NCI-H345 treated with DMSO at 0.1 percent for 48 hours (cell line): ENCODE data around the gene ITGB8.
A peak's percentile ranks its signal among the peaks of the same experiment; 100 is the strongest.

Experiments used
- DNase-seq: peaks from one replicate; lab custom pipeline; 2025; ENCODE audit not compliant: unreplicated experiment; lab: John Stamatoyannopoulos, UW

ITGB8 gene

DNA sequence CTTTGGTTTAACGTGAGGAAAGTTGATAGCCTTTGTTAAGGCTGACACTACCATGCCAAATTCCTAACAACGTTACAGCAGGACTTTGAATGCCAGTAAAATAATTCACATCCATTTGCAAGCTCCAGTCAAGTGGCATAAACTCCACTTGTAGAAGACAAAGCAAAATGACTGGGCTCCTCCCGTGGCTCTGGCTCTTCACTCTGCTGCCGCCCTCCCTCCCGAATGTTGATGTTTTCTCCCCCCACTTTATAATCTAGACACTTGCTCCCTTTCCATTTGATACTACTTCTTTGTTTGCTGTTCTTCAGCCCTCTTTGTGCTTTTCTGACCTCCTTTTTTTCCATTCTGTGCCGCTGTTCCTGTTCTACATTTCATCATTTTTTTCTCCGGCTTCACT is 22.8 kb upstream of the ITGB8 start:
- peak; percentile 81 for DNase-seq

DNA sequence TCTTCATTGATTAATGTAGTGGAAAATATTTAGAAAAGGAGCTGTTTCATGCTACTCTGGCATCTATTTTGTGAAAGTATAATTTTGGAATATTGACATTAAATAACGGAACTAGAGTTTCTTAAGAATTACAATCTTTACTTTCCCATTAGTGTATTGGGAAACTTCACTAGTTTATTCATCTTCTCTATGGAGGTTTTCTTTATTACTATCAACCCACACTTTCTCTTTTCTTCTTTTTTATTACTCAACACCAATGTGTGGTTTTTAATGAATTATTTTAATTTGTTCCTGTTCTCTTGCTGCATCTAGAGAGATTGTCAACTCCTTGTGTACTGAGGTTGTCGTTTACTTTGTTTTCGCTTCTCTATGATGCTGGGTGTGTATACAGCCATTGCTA is 20.4 kb upstream of the ITGB8 start:
- DNase-seq, result no peak

DNA sequence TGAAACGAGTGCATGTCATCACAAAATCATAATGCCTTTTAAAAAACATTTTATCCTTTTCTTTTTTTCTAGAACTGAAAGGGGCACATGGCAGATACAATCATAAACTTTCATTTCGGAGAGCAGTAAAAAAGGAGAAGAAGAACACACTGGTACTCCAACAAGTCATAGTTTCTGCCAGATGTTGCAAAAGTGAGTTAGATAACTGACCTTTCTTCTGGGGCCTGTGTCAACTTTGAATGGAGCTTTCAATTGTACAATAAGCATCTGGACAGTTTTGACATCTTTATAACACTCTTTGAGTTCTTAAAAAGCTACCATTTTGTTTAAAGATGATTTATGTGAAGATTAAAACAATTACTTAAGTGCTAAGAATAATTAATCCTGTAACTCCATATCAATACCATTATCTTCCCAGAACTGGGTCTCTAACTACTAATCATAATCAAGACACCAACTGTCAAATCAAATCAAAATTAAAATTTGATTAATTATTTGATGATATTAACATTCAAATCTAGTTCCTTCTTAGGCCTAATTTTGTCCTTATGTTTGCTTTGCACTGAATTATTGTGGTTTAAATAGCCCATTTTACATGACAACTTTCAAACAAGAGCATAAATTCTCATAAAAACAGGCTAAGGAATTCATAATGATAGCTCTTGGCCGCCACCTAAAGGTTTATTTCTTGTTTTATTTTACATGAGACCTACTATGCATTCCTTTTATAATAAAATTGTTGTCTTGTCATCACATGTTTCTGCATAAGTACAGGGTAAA is 19.5 kb upstream of the ITGB8 start:
- peak; percentile 46 for DNase-seq

DNA sequence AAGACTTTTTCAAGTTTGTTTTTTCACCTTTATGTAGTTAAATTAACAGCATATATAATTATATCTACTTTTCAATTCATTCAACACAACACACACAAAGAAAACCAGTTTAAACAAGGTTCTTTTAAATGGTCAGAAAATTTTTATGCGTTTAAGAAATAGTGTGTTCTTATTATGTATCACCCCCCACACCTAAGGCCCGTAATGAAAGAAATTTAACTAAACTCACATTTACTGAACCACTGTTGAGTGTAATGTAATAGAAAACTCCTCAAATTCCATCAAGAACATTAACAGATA is 19.0 kb upstream of the ITGB8 start:
- no peak for DNase-seq

DNA sequence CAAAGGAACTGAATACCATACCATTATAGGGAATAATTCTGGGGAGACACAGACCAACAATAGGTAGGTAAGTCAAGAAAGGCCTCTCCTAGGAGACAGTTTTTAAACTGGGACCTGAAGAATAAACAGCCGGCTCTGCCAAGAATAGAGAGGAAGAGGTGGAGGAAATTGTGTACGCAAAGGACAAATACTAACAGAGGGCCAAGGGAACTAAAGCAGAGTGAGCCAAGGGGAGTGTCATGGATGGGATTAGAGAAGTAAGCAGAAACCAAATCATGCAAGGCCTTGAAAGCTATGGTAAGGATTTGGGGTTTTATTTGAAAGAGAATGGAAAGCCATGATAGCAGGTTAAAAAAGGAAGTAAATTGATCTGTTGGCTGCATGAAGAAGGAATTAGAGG is 18.1 kb upstream of the ITGB8 start:
- no peak for DNase-seq

DNA sequence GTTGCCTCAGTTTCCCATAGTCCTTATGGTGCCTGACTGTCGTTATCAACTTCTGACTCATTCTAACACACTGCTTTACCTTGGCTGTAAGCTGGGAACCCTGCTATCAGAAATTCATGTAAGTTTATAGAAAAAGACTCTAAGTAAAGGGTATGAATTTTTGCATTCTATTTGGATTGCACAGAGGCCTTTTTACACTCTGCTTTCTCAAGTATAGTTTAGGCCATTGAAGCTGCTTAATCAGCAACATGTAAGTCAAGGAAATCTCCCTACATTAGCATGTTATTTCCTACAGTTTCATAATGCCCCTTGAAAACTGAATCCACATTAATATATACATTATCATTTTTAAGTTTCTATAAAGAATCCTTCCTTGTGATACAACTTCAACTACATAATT is 17.1 kb upstream of the ITGB8 start:
- no peak for DNase-seq

DNA sequence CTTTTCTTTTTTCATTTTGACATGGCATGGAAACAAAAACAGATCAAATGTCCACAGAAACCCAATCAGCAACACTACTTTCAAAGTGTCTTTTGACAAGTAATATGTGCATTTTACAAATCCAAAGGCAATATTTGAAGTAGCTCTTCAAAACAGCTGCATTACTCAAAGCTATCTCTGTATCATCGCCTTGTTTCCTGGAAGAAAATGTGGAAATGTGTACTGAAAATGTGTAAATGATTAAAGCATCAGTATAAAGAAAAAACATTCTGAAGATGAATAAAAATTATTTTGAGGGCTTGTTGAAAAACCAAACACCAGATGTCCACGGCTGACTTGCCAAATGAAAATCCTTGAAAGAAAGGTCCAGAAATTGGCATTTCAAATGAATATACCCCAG is 16.5 kb upstream of the ITGB8 start:
- DNase-seq, result no peak

DNA sequence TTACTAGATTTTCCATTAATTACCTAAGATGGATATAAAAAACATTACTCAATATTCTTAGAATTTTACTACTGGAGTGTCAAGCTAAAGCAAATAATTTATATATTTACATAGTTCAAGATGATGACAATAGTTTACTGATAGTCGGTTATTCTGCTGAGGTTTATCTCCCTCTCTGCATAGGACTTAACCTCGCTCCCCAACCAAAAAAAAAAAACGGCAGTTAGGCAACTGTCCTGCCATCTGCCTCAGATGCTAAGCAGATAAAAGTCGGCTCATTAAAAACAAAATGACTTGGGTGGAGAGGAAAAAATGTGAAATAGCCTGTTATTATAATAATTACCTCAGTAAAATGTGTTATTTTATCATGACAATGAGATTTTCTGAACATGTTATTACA is 14.0 kb upstream of the ITGB8 start:
- DNase-seq, result no peak

DNA sequence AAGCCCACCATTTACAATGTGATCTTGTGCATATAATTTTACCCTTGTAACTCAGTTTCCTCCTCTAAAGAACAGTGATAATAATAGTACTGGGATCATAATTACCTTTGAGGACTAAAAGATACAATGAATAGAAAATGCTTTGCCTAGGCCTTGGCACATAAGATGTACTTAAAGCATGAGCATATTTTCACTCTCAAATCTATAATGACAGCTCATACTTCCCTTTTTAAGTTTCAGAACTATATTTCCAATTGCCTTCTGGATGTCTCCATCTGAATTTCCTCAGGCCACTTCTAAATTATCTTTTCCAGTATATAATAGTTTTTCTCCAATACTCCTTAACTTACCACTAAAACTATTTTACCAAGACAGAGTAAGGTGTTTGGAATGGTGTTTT is 13.3 kb upstream of the ITGB8 start:
- no peak for DNase-seq

DNA sequence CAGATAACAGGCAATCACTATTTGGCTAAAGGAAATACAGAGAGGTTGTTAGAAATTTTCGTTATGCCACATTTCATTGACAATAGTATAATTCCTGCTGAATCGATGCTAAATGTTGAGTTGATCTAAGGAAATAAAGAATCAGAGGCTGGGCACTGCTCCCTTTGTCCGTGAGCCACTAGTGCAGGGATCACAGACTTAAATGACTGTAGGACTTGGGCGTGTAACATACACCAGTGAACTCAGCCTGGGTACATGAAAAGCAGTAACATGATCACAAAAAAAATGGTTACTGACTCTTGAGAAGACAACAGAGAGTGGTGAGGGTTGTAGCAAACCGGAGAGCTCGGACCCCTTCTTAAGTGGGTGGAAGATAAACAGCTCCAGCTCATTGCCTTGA is 11.8 kb upstream of the ITGB8 start:
- no peak for DNase-seq

DNA sequence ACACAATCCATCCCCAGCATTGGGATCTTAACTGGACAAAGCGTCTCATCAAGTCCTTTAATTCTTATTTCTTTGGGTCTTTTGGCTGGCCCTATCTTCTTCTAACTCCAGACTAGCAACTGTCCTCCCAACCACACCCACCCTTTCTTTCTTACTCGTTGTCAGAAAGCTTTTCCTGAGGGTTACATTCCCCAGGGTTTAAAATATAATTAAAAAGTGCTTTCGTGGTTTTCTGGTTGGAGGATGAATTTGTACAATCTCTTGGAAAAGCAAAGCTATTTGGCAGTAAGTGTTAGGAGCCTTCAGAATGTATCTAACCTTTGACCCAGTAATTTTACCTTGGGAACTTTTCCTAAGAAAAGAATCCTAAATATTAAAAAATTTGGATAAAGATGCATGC is 10.4 kb upstream of the ITGB8 start:
- DNase-seq, result no peak

DNA sequence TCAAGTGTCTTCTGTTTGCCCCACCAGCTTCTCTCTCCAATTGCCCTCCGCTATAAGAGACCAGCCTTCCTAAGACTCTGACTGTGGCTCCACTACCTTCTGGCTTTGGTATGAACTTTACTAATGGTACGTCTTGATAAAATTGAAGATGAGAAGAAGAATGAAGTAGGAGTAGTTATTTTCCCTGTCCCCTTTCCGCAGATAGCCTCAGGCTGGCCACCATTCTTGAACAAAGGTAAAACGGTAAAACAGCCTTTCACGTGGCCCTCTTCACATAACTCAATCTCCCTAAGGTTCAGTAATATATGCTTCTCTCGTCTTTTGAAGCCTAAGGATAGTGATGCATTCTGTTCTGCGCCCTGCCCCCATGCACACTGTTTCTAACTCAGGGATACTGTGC is 9.9 kb upstream of the ITGB8 start:
- no peak for DNase-seq

DNA sequence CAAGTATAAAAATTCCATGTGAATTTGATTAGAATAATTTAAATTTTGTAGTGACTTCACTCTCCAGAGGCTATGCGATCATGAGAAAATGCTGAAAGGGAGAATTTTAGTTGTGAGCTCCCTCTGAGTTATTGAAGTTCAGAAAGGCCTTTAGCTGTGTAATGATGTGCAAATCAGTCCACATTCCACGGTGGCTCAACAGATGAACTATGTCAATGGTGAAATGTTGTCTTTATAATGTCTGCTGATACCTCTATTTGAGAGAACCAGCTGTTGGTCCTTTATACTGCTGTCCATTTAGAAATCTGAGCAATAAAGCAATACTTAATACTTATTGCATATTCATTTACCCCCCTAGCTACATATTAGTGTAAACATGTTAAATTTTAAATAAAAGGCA is 7.1 kb upstream of the ITGB8 start:
- DNase-seq, result no peak

DNA sequence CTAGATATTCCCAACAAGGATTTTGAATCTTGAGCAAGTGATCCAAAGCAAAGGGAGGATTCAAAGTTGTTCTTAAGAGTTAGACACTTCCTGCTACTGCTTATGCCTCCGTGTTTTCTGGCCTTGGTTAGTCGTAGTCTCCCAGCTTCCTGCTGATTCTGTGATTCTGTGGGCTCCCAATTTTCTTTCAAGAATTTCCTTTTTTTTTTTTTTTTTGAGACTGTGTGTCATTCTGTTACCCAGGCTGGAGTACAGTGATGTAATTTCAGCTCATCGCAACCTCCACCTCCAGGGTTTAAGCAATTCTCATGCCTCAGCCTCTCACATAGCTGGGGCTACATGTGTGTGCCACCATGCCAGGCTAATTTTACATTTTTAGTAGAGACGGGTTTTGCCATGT is 4.4 kb upstream of the ITGB8 start:
- DNase-seq, result no peak

DNA sequence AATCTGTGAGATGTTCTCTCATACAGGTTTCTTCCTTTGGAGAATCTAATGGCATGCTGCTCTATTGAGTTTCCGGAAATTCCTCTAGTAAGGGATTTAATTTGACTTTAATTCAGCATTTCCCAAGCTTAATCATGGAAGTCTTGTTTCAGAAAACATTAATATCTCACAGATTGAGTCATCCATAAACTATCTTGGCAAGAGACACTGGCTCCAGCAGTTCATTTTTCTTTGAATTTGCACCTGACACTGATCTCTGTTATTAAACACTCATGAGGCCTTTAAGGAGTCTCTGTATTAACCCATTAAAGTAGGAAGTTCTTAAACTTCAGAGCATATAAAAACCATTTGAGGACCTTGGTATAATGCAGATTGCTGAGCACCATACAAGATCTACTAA is 3.6 kb upstream of the ITGB8 start:
- DNase-seq, result no peak

DNA sequence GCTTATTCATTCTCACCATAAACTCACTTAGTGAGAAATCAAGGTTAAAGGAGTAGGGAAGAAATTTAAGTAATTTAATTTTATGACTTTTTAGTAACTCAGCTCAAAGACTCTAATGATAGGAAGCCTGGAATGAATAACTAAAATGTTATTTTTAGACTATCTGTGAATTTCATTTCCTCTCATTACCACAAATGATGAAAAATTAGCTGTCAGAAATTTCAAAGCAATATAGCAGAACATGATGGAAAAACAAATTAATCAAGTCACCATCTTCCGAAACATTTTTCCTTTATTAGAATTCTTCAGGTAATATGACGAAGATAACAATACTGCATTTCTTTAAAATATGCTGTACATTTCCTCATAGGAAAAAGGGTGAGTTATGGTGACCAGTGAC is 2.7 kb upstream of the ITGB8 start:
- DNase-seq, result no peak

DNA sequence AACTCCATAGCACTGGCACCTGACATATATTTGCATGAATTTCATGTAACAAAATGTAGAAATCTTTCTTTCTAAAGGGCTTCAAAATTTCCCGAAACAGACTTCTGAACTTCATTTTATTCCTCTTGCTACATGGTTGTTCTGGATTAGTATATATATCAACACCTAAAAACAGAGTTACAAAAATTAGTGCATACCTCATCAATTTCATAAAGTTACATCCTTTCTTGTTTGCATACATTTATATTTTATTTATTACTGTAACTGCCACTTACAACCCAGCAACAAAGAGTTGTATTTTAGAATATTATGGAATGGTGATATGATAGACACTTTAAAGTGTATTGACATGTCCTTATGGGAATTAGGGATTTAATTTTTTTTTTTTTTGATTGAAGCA is 2.0 kb upstream of the ITGB8 start:
- DNase-seq, result no peak

DNA sequence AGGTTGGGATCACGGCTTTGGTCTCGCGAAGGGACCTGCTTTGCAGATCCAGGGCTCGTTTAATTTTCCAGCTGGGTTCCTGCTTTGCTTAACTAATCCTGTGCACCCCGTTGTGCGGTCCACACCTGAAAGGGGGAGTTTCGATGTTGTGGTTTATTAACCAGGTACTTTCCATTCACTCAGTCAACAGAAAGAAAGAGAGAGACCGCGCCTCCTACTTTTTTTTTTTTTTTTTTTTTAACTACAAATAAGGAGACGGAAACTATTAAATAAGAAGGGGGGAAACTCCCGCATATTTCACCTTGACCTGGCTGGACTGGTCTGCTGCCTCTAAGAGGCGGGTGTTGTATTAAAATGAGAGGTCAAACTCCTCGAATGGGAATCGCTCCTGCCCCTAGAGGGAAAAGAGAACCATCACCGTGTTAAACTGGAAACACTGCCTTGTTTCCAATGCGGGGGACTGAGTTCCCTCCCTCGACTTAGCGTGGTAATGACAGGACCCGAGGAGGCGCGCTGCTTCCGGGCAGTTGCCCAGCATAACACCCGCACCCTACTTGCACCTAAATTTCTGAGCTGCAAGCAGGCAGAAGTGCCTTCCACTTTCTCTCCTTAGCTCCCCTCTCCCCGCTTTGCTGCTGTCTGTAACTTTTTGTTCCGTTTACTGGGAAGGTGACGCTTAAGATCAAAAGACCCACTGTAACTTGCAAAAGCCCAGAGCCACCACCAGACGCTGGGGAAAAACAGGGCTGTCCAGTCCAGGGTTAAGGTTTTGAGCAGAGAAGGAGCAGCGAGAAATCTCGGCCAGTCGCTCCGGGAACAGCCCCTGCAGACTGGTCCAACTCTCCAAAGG is 1.1 kb upstream of the ITGB8 start:
- DNase-seq, result peak; percentile 64

DNA sequence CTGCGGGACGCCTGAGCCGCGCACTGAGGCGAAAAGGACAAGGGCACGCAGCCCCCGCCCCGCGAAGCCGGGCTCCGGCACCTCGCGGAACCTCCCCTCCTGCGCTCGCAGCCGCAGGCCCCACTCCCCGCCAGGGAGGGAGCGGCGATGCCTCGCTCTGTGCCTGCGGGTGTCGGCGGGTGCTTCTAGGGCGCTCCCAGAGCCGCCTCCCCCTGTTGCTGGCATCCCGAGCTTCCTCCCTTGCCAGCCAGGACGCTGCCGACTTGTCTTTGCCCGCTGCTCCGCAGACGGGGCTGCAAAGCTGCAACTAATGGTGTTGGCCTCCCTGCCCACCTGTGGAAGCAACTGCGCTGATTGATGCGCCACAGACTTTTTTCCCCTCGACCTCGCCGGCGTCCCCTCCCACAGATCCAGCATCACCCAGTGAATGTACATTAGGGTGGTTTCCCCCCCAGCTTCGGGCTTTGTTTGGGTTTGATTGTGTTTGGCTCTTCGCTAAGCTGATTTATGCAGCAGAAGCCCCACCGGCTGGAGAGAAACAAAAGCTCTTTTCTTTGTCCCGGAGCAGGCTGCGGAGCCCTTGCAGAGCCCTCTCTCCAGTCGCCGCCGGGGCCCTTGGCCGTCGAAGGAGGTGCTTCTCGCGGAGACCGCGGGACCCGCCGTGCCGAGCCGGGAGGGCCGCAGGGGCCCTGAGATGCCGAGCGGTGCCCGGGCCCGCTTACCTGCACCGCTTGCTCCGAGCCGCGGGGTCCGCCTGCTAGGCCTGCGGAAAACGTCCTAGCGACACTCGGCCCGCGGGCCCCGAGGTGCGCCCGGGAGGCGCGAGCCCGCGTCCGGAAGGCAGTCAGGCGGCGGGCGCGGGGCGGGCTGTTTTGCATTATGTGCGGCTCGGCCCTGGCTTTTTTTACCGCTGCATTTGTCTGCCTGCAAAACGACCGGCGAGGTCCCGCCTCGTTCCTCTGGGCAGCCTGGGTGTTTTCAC is 519 bp downstream of the ITGB8 start:
- DNase-seq, result peak; percentile 67

DNA sequence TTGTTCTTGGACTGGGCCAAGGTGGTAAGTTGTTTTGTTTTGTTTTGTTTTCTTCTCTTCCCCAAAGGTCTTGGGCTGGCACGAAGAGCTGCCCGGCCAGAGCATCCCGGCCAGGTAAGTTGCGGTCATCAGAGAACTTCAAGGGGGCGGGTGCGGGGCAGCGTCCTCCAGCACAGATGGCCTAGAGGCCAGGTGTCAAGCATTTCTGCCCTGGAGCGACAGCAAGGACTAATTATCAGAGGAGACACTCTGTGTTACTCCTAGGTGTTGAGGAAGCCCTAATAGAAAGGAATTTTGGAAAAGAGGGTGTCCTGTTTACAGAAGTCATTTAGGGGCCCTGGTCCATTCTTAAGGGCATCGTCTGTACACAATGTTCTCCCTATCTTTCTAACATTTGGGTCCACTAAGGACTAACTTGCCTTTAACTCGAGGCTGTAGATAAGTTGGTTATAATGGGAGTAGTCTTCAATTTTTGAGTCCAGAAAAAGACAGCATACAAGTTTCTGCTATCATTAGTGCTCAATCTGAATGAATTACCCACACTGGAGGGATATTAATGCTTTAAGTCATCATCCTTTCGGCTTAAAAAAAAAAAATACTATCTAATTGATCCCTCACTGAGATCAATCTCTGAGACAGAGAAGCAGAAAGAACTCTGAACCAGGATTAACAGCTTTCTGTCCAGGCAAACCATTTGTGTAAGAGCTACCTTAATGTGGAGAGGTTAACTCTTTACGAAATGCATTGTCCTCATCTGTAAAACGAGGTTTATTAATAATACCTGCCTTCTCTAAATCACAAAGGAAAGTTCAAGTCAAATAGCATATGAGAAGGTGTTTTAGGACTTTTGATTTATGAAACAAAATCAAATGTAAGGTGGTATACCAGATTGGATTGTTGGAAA is 1.5 kb downstream of the ITGB8 start:
- DNase-seq, result peak; percentile 36

DNA sequence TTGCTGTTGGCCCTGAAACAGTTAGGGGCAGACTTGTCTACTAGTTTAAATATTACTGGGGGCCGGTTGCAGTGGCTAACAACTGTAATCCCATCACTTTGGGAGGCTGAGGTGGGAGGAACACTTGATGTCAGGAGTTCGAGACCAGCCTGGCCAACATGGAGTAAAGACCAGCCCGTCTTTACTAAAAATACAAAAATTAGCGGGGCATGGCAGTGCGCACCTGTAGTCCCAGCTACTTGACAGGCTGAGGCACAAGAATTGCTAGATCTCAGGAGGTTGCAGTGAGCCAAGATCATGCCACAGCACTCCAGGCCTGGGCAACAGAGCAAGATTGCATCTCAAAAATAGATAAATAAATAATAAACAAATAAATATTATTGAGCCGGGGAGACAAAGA is 7.6 kb downstream of the ITGB8 start:
- no peak for DNase-seq
